Memory B cell (primary cell): ENCODE measurements around the gene COG8.
"Not testable (repeated sequence)": the region's sequence is repeated elsewhere in the genome, so short reads cannot be mapped to it uniquely, and the experiment has no call there.

Experiments
- ATAC-seq: fragments of 150-1000 bp; cut with Tn5 transposase; 2 replicates; pipeline ENCODE4 v1.10.0; 2021; ENCODE audit warnings: low read depth, mild to moderate bottlenecking, moderate library complexity
- DNase-seq, 2 donors: peaks; one replicate each; pipeline ENCODE4 v3.0.0; 2022; ENCODE audit warnings: low spot score in 2 of 2
- H3K27ac Mint-ChIP-seq: one replicate; pipeline ENCODE4 v1.8.0; 2022; ENCODE audit warnings: mild to moderate bottlenecking, moderate library complexity, mixed read lengths
- H3K27me3 Mint-ChIP-seq: one replicate; pipeline ENCODE4 v1.8.0; 2022; ENCODE audit warnings: mixed read lengths
- H3K36me3 Mint-ChIP-seq: one replicate; pipeline ENCODE4 v1.8.0; 2022; ENCODE audit warnings: mild to moderate bottlenecking, mixed read lengths
- H3K4me1 Mint-ChIP-seq: one replicate; pipeline ENCODE4 v1.8.0; 2022; ENCODE audit warnings: mixed read lengths
- H3K4me3 Mint-ChIP-seq: one replicate; pipeline ENCODE4 v1.8.0; 2022; ENCODE audit warnings: mild to moderate bottlenecking, moderate library complexity, mixed read lengths
- H3K9me3 Mint-ChIP-seq: one replicate; pipeline ENCODE4 v1.8.0; 2022; ENCODE audit warnings: mixed read lengths

COG8 gene

GRCh38 chr16:69365901-69366300, 26.5 kb upstream of the COG8 start:
- Mint-ChIP-seq H3K27ac (peak overlapping the region; percentile 65), H3K9me3 (peaks cover 3% of the 10 kb centered on the region), H3K36me3 (peaks cover 40% of the 10 kb centered on the region), H3K27me3 (no peaks in the 10 kb centered on the region), H3K4me3 (no peak overlapping the region), H3K4me1 (peaks cover 34% of the 10 kb centered on the region)
- DNase-seq = no peak
- ATAC-seq = no peak

- no peaks in the 10 kb centered on the region for H3K27me3 Mint-ChIP-seq
Measured at GRCh38 chr16:69364088-69364487, 24.7 kb upstream of the COG8 start.

GRCh38 chr16:69363281-69363717, 23.9 kb upstream of the COG8 start:
- H3K9me3 Mint-ChIP-seq = no peaks in the 10 kb centered on the region
- ATAC-seq (no peak), DNase-seq (no peak)
- peaks cover 23% of the 10 kb centered on the region for H3K4me1 Mint-ChIP-seq
- peaks cover 32% of the 10 kb centered on the region for H3K36me3 Mint-ChIP-seq
- H3K27ac Mint-ChIP-seq = no peak overlapping the region
- no peak overlapping the region for H3K4me3 Mint-ChIP-seq
- no peaks in the 10 kb centered on the region for H3K27me3 Mint-ChIP-seq

More at GRCh38 chr16:69364088-69364487, 24.7 kb upstream of the COG8 start:
- ATAC-seq (no peak), DNase-seq (no peak)
- H3K36me3 Mint-ChIP-seq = peaks cover 32% of the 10 kb centered on the region
- H3K9me3 Mint-ChIP-seq = no peaks in the 10 kb centered on the region
- H3K27ac Mint-ChIP-seq = no peak overlapping the region
- no peak overlapping the region for H3K4me3 Mint-ChIP-seq
- H3K4me1 Mint-ChIP-seq = peaks cover 23% of the 10 kb centered on the region

GRCh38 chr16:69360070-69360469, 20.7 kb upstream of the COG8 start:
- not testable (repeated sequence) for H3K4me3 Mint-ChIP-seq, DNase-seq, H3K27me3 Mint-ChIP-seq, ATAC-seq, H3K9me3 Mint-ChIP-seq, H3K27ac Mint-ChIP-seq
- Mint-ChIP-seq H3K36me3 (peaks cover 25% of the 10 kb centered on the region), H3K4me1 (peaks cover 17% of the 10 kb centered on the region)

- Mint-ChIP-seq H3K4me3 (no peak within 1 kb of the TSS), H3K27ac (peak within 1 kb of the TSS; percentile 36), H3K9me3 (no peaks in the 10 kb centered on the region), H3K27me3 (no peaks in the 10 kb centered on the region), H3K36me3 (peaks cover 14% of the 10 kb centered on the region), H3K4me1 (peaks cover 5% of the 10 kb centered on the region)
- DNase-seq (no peak), ATAC-seq (no peak)
Measured at GRCh38 chr16:69351309-69352027, 12.1 kb upstream of the COG8 start, which contains the start of gene TMED6. TMED6 (minus strand) TSS chr16:69351786; CDS start chr16:69351753, 33 bp downstream.

- Mint-ChIP-seq H3K4me1 (peaks cover 10% of the 10 kb centered on the region), H3K4me3 (no peak overlapping the region), H3K27ac (no peak overlapping the region), H3K9me3 (no peaks in the 10 kb centered on the region), H3K27me3 (no peaks in the 10 kb centered on the region), H3K36me3 (peaks cover 13% of the 10 kb centered on the region)
- DNase-seq (no peak), ATAC-seq (no peak)
Measured at GRCh38 chr16:69350536-69351133, 11.3 kb upstream of the COG8 start.

GRCh38 chr16:69349536-69349935, 10.2 kb upstream of the COG8 start:
- Mint-ChIP-seq H3K9me3 (no peaks in the 10 kb centered on the region), H3K4me1 (peaks cover 10% of the 10 kb centered on the region), H3K4me3 (no peak overlapping the region), H3K36me3 (peaks cover 10% of the 10 kb centered on the region), H3K27ac (no peak overlapping the region), H3K27me3 (no peaks in the 10 kb centered on the region)
- DNase-seq (no peak), ATAC-seq (no peak)

GRCh38 chr16:69348222-69348621, 8.9 kb upstream of the COG8 start:
- ATAC-seq = no peak
- no peak overlapping the region for H3K4me3 Mint-ChIP-seq
- H3K27me3 Mint-ChIP-seq = no peaks in the 10 kb centered on the region
- no peak overlapping the region for H3K27ac Mint-ChIP-seq
- peaks cover 9% of the 10 kb centered on the region for H3K36me3 Mint-ChIP-seq
- no peak for DNase-seq
- H3K4me1 Mint-ChIP-seq = peaks cover 10% of the 10 kb centered on the region
- no peaks in the 10 kb centered on the region for H3K9me3 Mint-ChIP-seq

GRCh38 chr16:69346683-69347082, 7.3 kb upstream of the COG8 start:
- no peak overlapping the region for H3K4me3 Mint-ChIP-seq
- DNase-seq (no peak), ATAC-seq (no peak)
- H3K36me3 Mint-ChIP-seq = peaks cover 8% of the 10 kb centered on the region
- no peak overlapping the region for H3K27ac Mint-ChIP-seq
- H3K9me3 Mint-ChIP-seq = no peaks in the 10 kb centered on the region
- peaks cover 8% of the 10 kb centered on the region for H3K4me1 Mint-ChIP-seq
- H3K27me3 Mint-ChIP-seq = no peaks in the 10 kb centered on the region

- Mint-ChIP-seq H3K36me3 (peaks cover 9% of the 10 kb centered on the region), H3K4me3 (peak overlapping the region; percentile 32), H3K9me3 (no peaks in the 10 kb centered on the region), H3K4me1 (peaks cover 8% of the 10 kb centered on the region), H3K27me3 (no peaks in the 10 kb centered on the region), H3K27ac (peak overlapping the region; percentile 65)
- DNase-seq = no peak
- ATAC-seq = peak; percentile 64
Measured at GRCh38 chr16:69345923-69346322, 6.6 kb upstream of the COG8 start.

GRCh38 chr16:69344171-69344570, 4.8 kb upstream of the COG8 start:
- H3K27ac Mint-ChIP-seq = no peak overlapping the region
- H3K4me3 Mint-ChIP-seq = no peak overlapping the region
- no peaks in the 10 kb centered on the region for H3K27me3 Mint-ChIP-seq
- DNase-seq = no peak
- H3K4me1 Mint-ChIP-seq = peaks cover 14% of the 10 kb centered on the region
- peaks cover 11% of the 10 kb centered on the region for H3K36me3 Mint-ChIP-seq
- H3K9me3 Mint-ChIP-seq = no peaks in the 10 kb centered on the region
- ATAC-seq = no peak

- peak overlapping the region; percentile 97 for H3K4me3 Mint-ChIP-seq
- peak overlapping the region; percentile 92 for H3K27ac Mint-ChIP-seq
- H3K4me1 Mint-ChIP-seq = peaks cover 17% of the 10 kb centered on the region
- peaks cover 12% of the 10 kb centered on the region for H3K36me3 Mint-ChIP-seq
- DNase-seq (no peak), ATAC-seq (no peak)
- H3K27me3 Mint-ChIP-seq = no peaks in the 10 kb centered on the region
- H3K9me3 Mint-ChIP-seq = no peaks in the 10 kb centered on the region
Measured at GRCh38 chr16:69340095-69340644, 806 bp upstream of the COG8 start.

- peak overlapping the region; percentile 97 for H3K4me3 Mint-ChIP-seq
Measured at GRCh38 chr16:69338557-69339288, 641 bp downstream of the COG8 start.

GRCh38 chr16:69334696-69335095, 4.7 kb downstream of the COG8 start:
- no peak for ATAC-seq
- Mint-ChIP-seq H3K27ac (no peak overlapping the region), H3K4me1 (peaks cover 14% of the 10 kb centered on the region), H3K4me3 (no peak overlapping the region), H3K27me3 (no peaks in the 10 kb centered on the region), H3K36me3 (peaks cover 13% of the 10 kb centered on the region), H3K9me3 (no peaks in the 10 kb centered on the region)
- DNase-seq = no peak

More at GRCh38 chr16:69338557-69339288, 641 bp downstream of the COG8 start:
- Mint-ChIP-seq H3K27ac (peak overlapping the region; percentile 92), H3K27me3 (no peaks in the 10 kb centered on the region), H3K4me1 (peaks cover 20% of the 10 kb centered on the region), H3K36me3 (peaks cover 19% of the 10 kb centered on the region), H3K9me3 (no peaks in the 10 kb centered on the region)
- DNase-seq (no peak), ATAC-seq (no peak)
